ENCODE data around the gene ERGIC3.
"Not testable (repeated sequence)": the region's sequence is repeated elsewhere in the genome, so short reads cannot be mapped to it uniquely, and the experiment has no call there.

Gene ERGIC3

GRCh38 chr20:35517767-35518166 lies 24.1 kb upstream of the ERGIC3 start:
- DNase-seq (ENCODE audit: low read depth, low spot score) = not testable (repeated sequence)

- no peak for DNase-seq (ENCODE audit: low read depth, low spot score)
These were observed 22.9 kb upstream of the ERGIC3 start for GRCh38 chr20:35518955-35519354.

GRCh38 chr20:35523298-35523888 lies 18.5 kb upstream of the ERGIC3 start:
- no peak for DNase-seq (ENCODE audit: low read depth, low spot score)

- no peak for DNase-seq (ENCODE audit: low read depth, low spot score)
These were observed 16.2 kb upstream of the ERGIC3 start for GRCh38 chr20:35525639-35526038.

- no peak for DNase-seq (ENCODE audit: low read depth, low spot score)
These were observed 14.6 kb upstream of the ERGIC3 start for GRCh38 chr20:35527122-35527769.

- DNase-seq (ENCODE audit: low read depth, low spot score) = no peak
These were observed 12.3 kb upstream of the ERGIC3 start, which contains the start of gene C20orf173 for GRCh38 chr20:35529552-35529951. Gene C20orf173 (minus strand): TSS chr20:35529652. CDS start chr20:35529373, 279 bp downstream.

- no peak for DNase-seq (ENCODE audit: low read depth, low spot score)
These were observed 2.1 kb upstream of the ERGIC3 start for GRCh38 chr20:35539756-35540212.

GRCh38 chr20:35541118-35541782 lies 628 bp upstream of the ERGIC3 start:
- DNase-seq (ENCODE audit: low read depth, low spot score) = no peak

GRCh38 chr20:35542990-35543389 lies 1.1 kb downstream of the ERGIC3 start:
- DNase-seq (ENCODE audit: low read depth, low spot score) = no peak

GRCh38 chr20:35544436-35544835 lies 2.6 kb downstream of the ERGIC3 start:
- DNase-seq (ENCODE audit: low read depth, low spot score) = no peak

- peak; percentile 54 for DNase-seq (ENCODE audit: low read depth, low spot score)
These were observed 3.1 kb downstream of the ERGIC3 start for GRCh38 chr20:35544941-35545340.

GRCh38 chr20:35546127-35546526 lies 4.2 kb downstream of the ERGIC3 start:
- DNase-seq (ENCODE audit: low read depth, low spot score) = no peak

GRCh38 chr20:35547329-35547728 lies 5.5 kb downstream of the ERGIC3 start:
- DNase-seq (ENCODE audit: low read depth, low spot score) = no peak

- no peak for DNase-seq (ENCODE audit: low read depth, low spot score)
These were observed 9.6 kb downstream of the ERGIC3 start for GRCh38 chr20:35551503-35551902.

- no peak for DNase-seq (ENCODE audit: low read depth, low spot score)
These were observed 11.0 kb downstream of the ERGIC3 start for GRCh38 chr20:35552914-35553313.

- not testable (repeated sequence) for DNase-seq (ENCODE audit: low read depth, low spot score)
These were observed 13.6 kb downstream of the ERGIC3 start for GRCh38 chr20:35555461-35555860.

- no peak for DNase-seq (ENCODE audit: low read depth, low spot score)
These were observed 14.2 kb downstream of the ERGIC3 start for GRCh38 chr20:35555951-35556645.

GRCh38 chr20:35556871-35557270 lies 15.0 kb downstream of the ERGIC3 start:
- no peak for DNase-seq (ENCODE audit: low read depth, low spot score)

- no peak for DNase-seq (ENCODE audit: low read depth, low spot score)
These were observed 16.6 kb downstream of the ERGIC3 start for GRCh38 chr20:35558451-35558850.

- no peak for DNase-seq (ENCODE audit: low read depth, low spot score)
These were observed 17.3 kb downstream of the ERGIC3 start for GRCh38 chr20:35559042-35559693.

GRCh38 chr20:35560105-35560511 lies 18.2 kb downstream of the ERGIC3 start:
- DNase-seq (ENCODE audit: low read depth, low spot score) = no peak

GRCh38 chr20:35560541-35560940 lies 18.7 kb downstream of the ERGIC3 start:
- DNase-seq (ENCODE audit: low read depth, low spot score) = no peak

All from brain pericyte (primary cell).